HepG2 (cell line): ENCODE results near the gene CUL7. TPM values are rescaled to one million over a fixed set of nuclear protein-coding genes. Genes with fewer than 3 reads are reported as not detected.
A peak's percentile ranks its signal among the peaks of the same experiment; 100 is the strongest.

Experiments
- CBFB ChIP-seq: sonication (generic); formaldehyde crosslinking; IDR thresholded peaks from 2 replicates; pipeline ENCODE4 v1.4.0; 2020; ENCODE audit warnings: missing genetic modification reagents
- GFI1 ChIP-seq: sonication (generic); formaldehyde crosslinking; IDR thresholded peaks from 2 replicates; pipeline ENCODE4 v1.5.0; 2020; ENCODE audit warnings: missing genetic modification reagents, mild to moderate bottlenecking, borderline replicate concordance
- KDM1A ChIP-seq: IDR thresholded peaks from 2 replicates; pipeline ENCODE4 v1.6.1; 2016; ENCODE audit warnings: missing compliant biosample characterization
- KDM3A ChIP-seq: IDR thresholded peaks from 2 replicates; pipeline ENCODE4 v1.6.1; 2018; ENCODE audit warnings: low read depth, missing compliant biosample characterization
- MAFG ChIP-seq: sonication (generic); formaldehyde crosslinking; IDR thresholded peaks from 2 replicates; pipeline ENCODE4 v1.5.1; 2020; ENCODE audit warnings: mild to moderate bottlenecking, missing genetic modification reagents
- NR1H2 ChIP-seq: sonication (generic); formaldehyde crosslinking; IDR thresholded peaks from 2 replicates; pipeline ENCODE4 v1.8.1; 2022; ENCODE audit warnings: low read depth, missing genetic modification reagents, borderline replicate concordance
- PHB2 ChIP-seq: fragments of 450-650 bp; IDR thresholded peaks from 2 replicates; pipeline ENCODE4 v1.6.1; 2018; ENCODE audit not compliant: partially characterized antibody
- POLR2AphosphoS5 ChIP-seq: IDR thresholded peaks from 2 replicates; pipeline ENCODE4 v1.6.1; 2012; ENCODE audit warnings: low read depth, low read length
- SNAPC2 ChIP-seq: sonication (generic); formaldehyde crosslinking; IDR thresholded peaks from 2 replicates; pipeline ENCODE4 v1.8.1; 2022; ENCODE audit warnings: mild to moderate bottlenecking, missing genetic modification reagents
- TAF1 ChIP-seq: sonication (generic); formaldehyde crosslinking; IDR thresholded peaks from 2 replicates; pipeline ENCODE4 v1.4.0; 2020; ENCODE audit warnings: missing genetic modification reagents
- TGIF2 ChIP-seq: IDR thresholded peaks from 2 replicates; pipeline ENCODE4 v1.6.1; 2016; ENCODE audit warnings: control low read depth, missing compliant biosample characterization
- ZBTB21 ChIP-seq: sonication (generic); formaldehyde crosslinking; IDR thresholded peaks from 2 replicates; pipeline ENCODE4 v1.4.0; 2020; ENCODE audit warnings: missing genetic modification reagents
- ZNF234 ChIP-seq: sonication (generic); formaldehyde crosslinking; conservative IDR thresholded peaks from 2 replicates; pipeline ENCODE4 v1.5.1; 2020; ENCODE audit warnings: mild to moderate bottlenecking, missing genetic modification reagents
- ZNF292 ChIP-seq: sonication (generic); formaldehyde crosslinking; IDR thresholded peaks from 2 replicates; pipeline ENCODE4 v1.8.1; 2022; ENCODE audit warnings: mild to moderate bottlenecking, low read depth, missing genetic modification reagents, borderline replicate concordance
- ZNF552 ChIP-seq: sonication (generic); formaldehyde crosslinking; IDR thresholded peaks from 2 replicates; pipeline ENCODE4 v1.9.0; 2022; ENCODE audit warnings: missing genetic modification reagents, mild to moderate bottlenecking, borderline replicate concordance
- ZSCAN30 ChIP-seq: sonication (generic); formaldehyde crosslinking; IDR thresholded peaks from 2 replicates; pipeline ENCODE4 v1.5.0; 2020; ENCODE audit warnings: mild to moderate bottlenecking, missing genetic modification reagents
- polyA plus RNA-seq, 8 experiments: library from polyadenylated mRNA; depleted of rRNA in 3 of 8; stranded (reverse) in 7 of 8; unstranded in 1 of 8; fragments of >200 nt; fragmentation: Illumina TruSeq in 4 of 8; extraction: Trizol in 4 of 8; gene quantifications; 2 replicates each; pipeline versions ENCODE4 v1.2.1 to v1.2.3, GENCODE V29; 2011 to 2016; ENCODE audit warnings: low read depth in 4 of 8, missing spikeins in 1 of 8, mixed read lengths in 1 of 8; ENCODE audit not compliant: insufficient read depth in 1 of 8
- total RNA-seq, 5 experiments: library from RNA; depleted of rRNA; stranded (reverse); fragments of >200 nt; fragmentation: Illumina TruSeq; extraction: Trizol; gene quantifications; 2 replicates each; pipeline ENCODE4 v1.2.3, GENCODE V29; 2016; ENCODE audit warnings: low read depth in 1 of 5
- TF ChIP-seq, protein P1 (sequence below): sonication (generic); formaldehyde crosslinking; IDR thresholded peaks from 2 replicates; pipeline ENCODE4 v1.8.1; 2022; ENCODE audit warnings: mild to moderate bottlenecking, missing genetic modification reagents
- TF ChIP-seq, protein P2 (sequence below): sonication (generic); formaldehyde crosslinking; IDR thresholded peaks from 2 replicates; pipeline ENCODE4 v1.4.0; 2020; ENCODE audit warnings: missing genetic modification reagents
- TF ChIP-seq, protein P3 (sequence below): sonication (generic); formaldehyde crosslinking; IDR thresholded peaks from 2 replicates; pipeline ENCODE4 v1.4.0; 2020; ENCODE audit warnings: mild to moderate bottlenecking, missing genetic modification reagents
- TF ChIP-seq, protein P4 (sequence below): sonication (generic); formaldehyde crosslinking; IDR thresholded peaks from 2 replicates; pipeline ENCODE4 v1.4.0; 2020; ENCODE audit warnings: missing genetic modification reagents
- TF ChIP-seq, protein P5 (sequence below): IDR thresholded peaks from 2 replicates; pipeline ENCODE4 v1.6.1; 2016; ENCODE audit warnings: low read depth, control low read depth
- TF ChIP-seq, protein P6 (sequence below): sonication (generic); formaldehyde crosslinking; IDR thresholded peaks from 2 replicates; pipeline ENCODE4 v1.4.0; 2020; ENCODE audit warnings: mild to moderate bottlenecking, low read depth, missing genetic modification reagents

Gene CUL7
- total and polyA plus RNA-seq, 2 of the 13 experiments (the other 11 are each of a cell fraction or from before 2014, with no cell fraction given), result 32.0 to 60.7 TPM

DNA sequence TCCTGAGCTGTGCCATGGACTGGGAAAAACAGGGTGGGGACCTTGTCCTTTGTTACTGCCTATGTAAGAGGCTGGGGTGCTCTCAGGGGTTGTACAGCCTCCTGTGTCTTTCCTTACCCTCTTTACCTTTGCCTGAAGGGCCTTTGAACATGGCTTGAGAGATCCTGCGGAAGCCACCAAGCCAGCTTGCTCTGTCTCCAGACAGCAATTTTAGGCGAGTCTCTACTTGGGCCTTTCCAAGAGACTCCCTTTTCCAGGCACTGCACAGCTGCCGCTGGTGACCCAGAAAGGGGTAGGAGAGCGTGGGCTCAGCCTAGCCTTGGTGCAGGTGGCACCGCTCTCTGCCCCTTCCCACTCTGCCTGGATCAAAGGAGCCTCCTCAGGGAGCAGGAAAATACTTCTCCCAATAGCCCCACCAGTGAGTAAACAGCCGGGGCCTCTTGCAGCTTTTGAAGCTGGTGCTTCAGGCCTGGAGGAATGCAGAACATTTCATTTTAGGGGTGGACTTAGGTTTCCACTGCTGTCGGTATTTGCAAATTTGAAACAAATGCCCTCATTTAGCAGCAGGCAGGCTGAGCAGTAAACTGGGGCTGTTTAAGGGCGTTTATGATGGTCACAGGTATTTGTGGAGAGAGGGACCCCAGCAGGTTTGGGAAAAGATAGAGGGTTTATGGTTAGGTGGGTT is 36.4 kb upstream of the CUL7 start (continued):
- no peak for TF ChIP-seq ZNF552 (CRISPR knock-in tag)
- TF ChIP-seq, protein P1, sequence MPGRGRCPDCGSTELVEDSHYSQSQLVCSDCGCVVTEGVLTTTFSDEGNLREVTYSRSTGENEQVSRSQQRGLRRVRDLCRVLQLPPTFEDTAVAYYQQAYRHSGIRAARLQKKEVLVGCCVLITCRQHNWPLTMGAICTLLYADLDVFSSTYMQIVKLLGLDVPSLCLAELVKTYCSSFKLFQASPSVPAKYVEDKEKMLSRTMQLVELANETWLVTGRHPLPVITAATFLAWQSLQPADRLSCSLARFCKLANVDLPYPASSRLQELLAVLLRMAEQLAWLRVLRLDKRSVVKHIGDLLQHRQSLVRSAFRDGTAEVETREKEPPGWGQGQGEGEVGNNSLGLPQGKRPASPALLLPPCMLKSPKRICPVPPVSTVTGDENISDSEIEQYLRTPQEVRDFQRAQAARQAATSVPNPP (CRISPR knock-in tag), result no peak; the same call in 1 of the 2 replicates
- 0 out of 2 replicates have a peak, but pooled peaks have one; percentile 48 for TF ChIP-seq CBFB (CRISPR knock-in tag)
- no peak; the same call in 1 of the 2 replicates for TF ChIP-seq KDM3A (CRISPR knock-in tag)
- TF ChIP-seq, protein P2, sequence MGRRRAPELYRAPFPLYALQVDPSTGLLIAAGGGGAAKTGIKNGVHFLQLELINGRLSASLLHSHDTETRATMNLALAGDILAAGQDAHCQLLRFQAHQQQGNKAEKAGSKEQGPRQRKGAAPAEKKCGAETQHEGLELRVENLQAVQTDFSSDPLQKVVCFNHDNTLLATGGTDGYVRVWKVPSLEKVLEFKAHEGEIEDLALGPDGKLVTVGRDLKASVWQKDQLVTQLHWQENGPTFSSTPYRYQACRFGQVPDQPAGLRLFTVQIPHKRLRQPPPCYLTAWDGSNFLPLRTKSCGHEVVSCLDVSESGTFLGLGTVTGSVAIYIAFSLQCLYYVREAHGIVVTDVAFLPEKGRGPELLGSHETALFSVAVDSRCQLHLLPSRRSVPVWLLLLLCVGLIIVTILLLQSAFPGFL (CRISPR knock-in tag), result no peak
- TF ChIP-seq ZBTB21 (CRISPR knock-in tag), result no peak
- TF ChIP-seq KDM1A (CRISPR knock-in tag), result peak; percentile 36; the same call in 1 of the 2 replicates
- no peak for TF ChIP-seq PHB2
- TF ChIP-seq, protein P3, sequence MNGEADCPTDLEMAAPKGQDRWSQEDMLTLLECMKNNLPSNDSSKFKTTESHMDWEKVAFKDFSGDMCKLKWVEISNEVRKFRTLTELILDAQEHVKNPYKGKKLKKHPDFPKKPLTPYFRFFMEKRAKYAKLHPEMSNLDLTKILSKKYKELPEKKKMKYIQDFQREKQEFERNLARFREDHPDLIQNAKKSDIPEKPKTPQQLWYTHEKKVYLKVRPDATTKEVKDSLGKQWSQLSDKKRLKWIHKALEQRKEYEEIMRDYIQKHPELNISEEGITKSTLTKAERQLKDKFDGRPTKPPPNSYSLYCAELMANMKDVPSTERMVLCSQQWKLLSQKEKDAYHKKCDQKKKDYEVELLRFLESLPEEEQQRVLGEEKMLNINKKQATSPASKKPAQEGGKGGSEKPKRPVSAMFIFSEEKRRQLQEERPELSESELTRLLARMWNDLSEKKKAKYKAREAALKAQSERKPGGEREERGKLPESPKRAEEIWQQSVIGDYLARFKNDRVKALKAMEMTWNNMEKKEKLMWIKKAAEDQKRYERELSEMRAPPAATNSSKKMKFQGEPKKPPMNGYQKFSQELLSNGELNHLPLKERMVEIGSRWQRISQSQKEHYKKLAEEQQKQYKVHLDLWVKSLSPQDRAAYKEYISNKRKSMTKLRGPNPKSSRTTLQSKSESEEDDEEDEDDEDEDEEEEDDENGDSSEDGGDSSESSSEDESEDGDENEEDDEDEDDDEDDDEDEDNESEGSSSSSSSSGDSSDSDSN (CRISPR knock-in tag), result peak; percentile 67
- TF ChIP-seq POLR2AphosphoS5, result peak; percentile 64
- peak; percentile 66 for TF ChIP-seq GFI1 (CRISPR knock-in tag)
- no peak; the same call in 1 of the 2 replicates for TF ChIP-seq TAF1 (CRISPR knock-in tag)
- TF ChIP-seq, protein P4, sequence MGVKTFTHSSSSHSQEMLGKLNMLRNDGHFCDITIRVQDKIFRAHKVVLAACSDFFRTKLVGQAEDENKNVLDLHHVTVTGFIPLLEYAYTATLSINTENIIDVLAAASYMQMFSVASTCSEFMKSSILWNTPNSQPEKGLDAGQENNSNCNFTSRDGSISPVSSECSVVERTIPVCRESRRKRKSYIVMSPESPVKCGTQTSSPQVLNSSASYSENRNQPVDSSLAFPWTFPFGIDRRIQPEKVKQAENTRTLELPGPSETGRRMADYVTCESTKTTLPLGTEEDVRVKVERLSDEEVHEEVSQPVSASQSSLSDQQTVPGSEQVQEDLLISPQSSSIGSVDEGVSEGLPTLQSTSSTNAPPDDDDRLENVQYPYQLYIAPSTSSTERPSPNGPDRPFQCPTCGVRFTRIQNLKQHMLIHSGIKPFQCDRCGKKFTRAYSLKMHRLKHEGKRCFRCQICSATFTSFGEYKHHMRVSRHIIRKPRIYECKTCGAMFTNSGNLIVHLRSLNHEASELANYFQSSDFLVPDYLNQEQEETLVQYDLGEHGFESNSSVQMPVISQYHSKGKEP (CRISPR knock-in tag), result peak; percentile 12; the same call in 1 of the 2 replicates
- no peak for TF ChIP-seq TGIF2 (CRISPR knock-in tag)
- TF ChIP-seq, protein P5, sequence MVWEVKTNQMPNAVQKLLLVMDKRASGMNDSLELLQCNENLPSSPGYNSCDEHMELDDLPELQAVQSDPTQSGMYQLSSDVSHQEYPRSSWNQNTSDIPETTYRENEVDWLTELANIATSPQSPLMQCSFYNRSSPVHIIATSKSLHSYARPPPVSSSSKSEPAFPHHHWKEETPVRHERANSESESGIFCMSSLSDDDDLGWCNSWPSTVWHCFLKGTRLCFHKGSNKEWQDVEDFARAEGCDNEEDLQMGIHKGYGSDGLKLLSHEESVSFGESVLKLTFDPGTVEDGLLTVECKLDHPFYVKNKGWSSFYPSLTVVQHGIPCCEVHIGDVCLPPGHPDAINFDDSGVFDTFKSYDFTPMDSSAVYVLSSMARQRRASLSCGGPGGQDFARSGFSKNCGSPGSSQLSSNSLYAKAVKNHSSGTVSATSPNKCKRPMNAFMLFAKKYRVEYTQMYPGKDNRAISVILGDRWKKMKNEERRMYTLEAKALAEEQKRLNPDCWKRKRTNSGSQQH (CRISPR knock-in tag), result 0 out of 2 replicates have a peak, but pooled peaks have one; percentile 12
- 0 out of 2 replicates have a peak, but pooled peaks have one; percentile 71 for TF ChIP-seq ZSCAN30
- TF ChIP-seq, protein P6, sequence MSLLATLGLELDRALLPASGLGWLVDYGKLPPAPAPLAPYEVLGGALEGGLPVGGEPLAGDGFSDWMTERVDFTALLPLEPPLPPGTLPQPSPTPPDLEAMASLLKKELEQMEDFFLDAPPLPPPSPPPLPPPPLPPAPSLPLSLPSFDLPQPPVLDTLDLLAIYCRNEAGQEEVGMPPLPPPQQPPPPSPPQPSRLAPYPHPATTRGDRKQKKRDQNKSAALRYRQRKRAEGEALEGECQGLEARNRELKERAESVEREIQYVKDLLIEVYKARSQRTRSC, result no peak
- no peak; the same call in 1 of the 2 replicates for TF ChIP-seq ZNF292 (CRISPR knock-in tag)
- no peak for TF ChIP-seq SNAPC2 (CRISPR knock-in tag)
- no peak for TF ChIP-seq MAFG
- no peak for TF ChIP-seq NR1H2 (CRISPR knock-in tag)
- TF ChIP-seq ZNF234 (CRISPR knock-in tag), result no peak
